ENCODE measurements around the gene IMMP2L. TPM values are rescaled to one million over a fixed set of nuclear protein-coding genes. Genes with fewer than 3 reads are reported as not detected.

Gene IMMP2L
- total and polyA plus RNA-seq, 2 of the 4 experiments (the other 2 are of a cell fraction): 5.8 to 9.3 TPM

- in situ Hi-C loops (cut with MboI; ENCODE audit: low sequenced_read_pairs) (no loop called here), intact Hi-C loops (cut with micrococcal nuclease) (no loop called here), dilution Hi-C loops (cut with HindIII; ENCODE audit: low sequenced_read_pairs, unreplicated experiment) (no loop called here)
- Histone ChIP-seq H3K18ac (ENCODE audit: low read depth, low read length) (no peak overlapping the region), H3K4me3 (ENCODE audit: insufficient read depth, low read depth, low read length) (no peak overlapping the region), H4K91ac (ENCODE audit: insufficient read depth, low read depth, low read length) (no peak overlapping the region), H2BK120ac (ENCODE audit: low read depth, low read length) (no peak overlapping the region), H3K79me1 (ENCODE audit: low read depth in 1 of 2, low read length in 2 of 2) (no peaks in the 10 kb centered on the region), H3K4ac (ENCODE audit: low read depth, low read length) (no peak overlapping the region), H3K14ac (replicated peaks; ENCODE audit: low read depth, low read length) (no peak overlapping the region), H3K23ac (ENCODE audit: low read depth, low read length) (no peak overlapping the region), H3K9ac (ENCODE audit: low read depth, low read length) (no peak overlapping the region), H3K4me1 (ENCODE audit: control insufficient read depth, insufficient read depth, low read length) (peaks cover 1% of the 10 kb centered on the region; the same call in 1 of the 2 replicates), H2BK15ac (ENCODE audit: low read depth, low read length) (no peak overlapping the region), H2BK20ac (ENCODE audit: low read depth, low read length) (no peak overlapping the region), H3K27me3 (ENCODE audit: control insufficient read depth, insufficient read depth, low read length) (no peaks in the 10 kb centered on the region), H2BK5ac (ENCODE audit: low read depth, low read length, poor library complexity, severe bottlenecking) (no peak overlapping the region), H3K27ac (ENCODE audit: insufficient read depth, low read length) (no peak overlapping the region), H3K9me1 (ENCODE audit: insufficient read depth, low read length) (no peaks in the 10 kb centered on the region), H4K8ac (ENCODE audit: low read depth in 2 of 2, low read length in 2 of 2) (no peak overlapping the region), H3K9me3 (ENCODE audit: control insufficient read depth, insufficient read depth, low read length) (no peaks in the 10 kb centered on the region), H3K4me2 (ENCODE audit: low read depth, low read length) (no peak overlapping the region), H3K56ac (ENCODE audit: extremely low read depth, insufficient read depth, low read length) (no peak overlapping the region), H4K20me1 (ENCODE audit: insufficient read depth, low read length) (no peaks in the 10 kb centered on the region), H3K36me3 (ENCODE audit: control insufficient read depth, insufficient read depth, low read length) (no peaks in the 10 kb centered on the region), H2AK9ac (replicated peaks; ENCODE audit: low read depth, low read length, poor library complexity) (no peak overlapping the region), H2AK5ac (ENCODE audit: low read depth, low read length) (no peak overlapping the region), H2AFZ (replicated peaks; ENCODE audit: low read length, poor library complexity) (no peak overlapping the region), H4K5ac (ENCODE audit: low read depth, low read length) (no peak overlapping the region)
- TF ChIP-seq ELK1 (IDR thresholded peaks at IDR 0.05; ENCODE audit: borderline replicate concordance, low read depth, low read length) (no peak), MXI1 (IDR thresholded peaks at IDR 0.05; ENCODE audit: borderline replicate concordance, low read depth, low read length) (no peak), SMC3 (IDR thresholded peaks at IDR 0.05; ENCODE audit: low read depth, low read length) (no peak), CEBPB (IDR thresholded peaks at IDR 0.05; ENCODE audit: low read depth, low read length) (no peak), RAD21 (IDR thresholded peaks at IDR 0.05; ENCODE audit: low read length) (no peak), MAFK (IDR thresholded peaks at IDR 0.05; ENCODE audit: low read depth, low read length) (no peak), RCOR1 (IDR thresholded peaks at IDR 0.05; ENCODE audit: insufficient replicate concordance, low read length) (no peak), POLR2A (IDR thresholded peaks at IDR 0.05; ENCODE audit: low read depth, low read length) (no peak), NFE2L2 (IDR thresholded peaks at IDR 0.05; ENCODE audit: low read depth, low read length) (no peak), CHD1 (IDR thresholded peaks at IDR 0.05; ENCODE audit: low read depth, low read length) (no peak), RFX5 (IDR thresholded peaks at IDR 0.05; ENCODE audit: low read depth, low read length) (no peak), MAZ (IDR thresholded peaks at IDR 0.05; ENCODE audit: borderline replicate concordance, low read depth, low read length) (no peak)
- no peak for ATAC-seq (ENCODE audit: low read depth)
- DNase-seq: no peak
- WGBS, 2 experiments (ENCODE audit: extremely low coverage in 2 of 2, insufficient read length in 1 of 2): no CpG with 5 or more reads among the region's 1 CpG
- BruUV-seq (replicated peaks): no TSS peak
- ChIA-PET CTCF (no interaction called here), POLR2A (ENCODE audit: unreplicated experiment) (no interaction called here)
Observed at GRCh38 chr7:111009526-111010040, 552.7 kb downstream of the IMMP2L start.
